SK-N-SH treated with all-trans-retinoic acid at 6 μM for 48 hours (cell line): ENCODE measurements around the gene SLC2A13.

ENCODE experiments used
- ATAC-seq: fragments of 200-7000 bp; cut with Tn5 transposase; 3 replicates; pipeline ENCODE4 v1.9.1; 2020; ENCODE audit warnings: mild to moderate bottlenecking, moderate library complexity
- ARNTL ChIP-seq: fragments of 450-650 bp; formaldehyde crosslinking; IDR thresholded peaks from 2 replicates; pipeline ENCODE4 v1.5.0; 2020; ENCODE audit warnings: low read depth, mild to moderate bottlenecking, moderate library complexity, borderline replicate concordance
- BACH2 ChIP-seq: fragments of 250-450 bp; sonication (Bioruptor Pico); IDR thresholded peaks from 2 replicates; pipeline ENCODE4 v1.9.0; 2021; ENCODE audit warnings: mild to moderate bottlenecking, borderline replicate concordance
- CSDC2 ChIP-seq: fragments of 250-450 bp; sonication (Bioruptor Pico); IDR thresholded peaks from 2 replicates; pipeline ENCODE4 v1.5.0; 2020; ENCODE audit warnings: mild to moderate bottlenecking, moderate library complexity
- ESRRG ChIP-seq: fragments of 250-450 bp; sonication (Bioruptor Pico); IDR thresholded peaks from 2 replicates; pipeline ENCODE4 v1.6.1; 2021; ENCODE audit warnings: mild to moderate bottlenecking
- GLIS3 ChIP-seq: fragments of 250-450 bp; sonication (Bioruptor Pico); IDR thresholded peaks from 2 replicates; pipeline ENCODE4 v1.5.0; 2020; ENCODE audit warnings: mild to moderate bottlenecking, moderate library complexity
- ISL1 ChIP-seq: fragments of 250-450 bp; sonication (Bioruptor Pico); IDR thresholded peaks from 2 replicates; pipeline ENCODE4 v2.1.2; 2022; ENCODE audit warnings: mild to moderate bottlenecking, moderate library complexity
- OSR1 ChIP-seq: fragments of 250-450 bp; sonication (Bioruptor Pico); IDR thresholded peaks from 2 replicates; pipeline ENCODE4 v1.8.0; 2022; ENCODE audit warnings: moderate library complexity, mild to moderate bottlenecking, inconsistent platforms
- PATZ1 ChIP-seq: fragments of 250-450 bp; sonication (Bioruptor Pico); IDR thresholded peaks from 2 replicates; pipeline ENCODE4 v1.8.0; 2020; ENCODE audit warnings: mild to moderate bottlenecking, moderate library complexity, borderline replicate concordance
- POU6F1 ChIP-seq: fragments of 250-450 bp; sonication (Bioruptor Pico); IDR thresholded peaks from 2 replicates; pipeline ENCODE4 v1.8.0; 2021; ENCODE audit warnings: low read depth, mild to moderate bottlenecking, moderate library complexity, borderline replicate concordance
- PPARA ChIP-seq: fragments of 250-450 bp; sonication (Bioruptor Pico); IDR thresholded peaks from 2 replicates; pipeline ENCODE4 v1.5.0; 2020; ENCODE audit warnings: mild to moderate bottlenecking, borderline replicate concordance
- RARB ChIP-seq: fragments of 250-450 bp; sonication (Bioruptor Pico); IDR thresholded peaks from 2 replicates; pipeline ENCODE4 v1.8.0; 2021; ENCODE audit warnings: mild to moderate bottlenecking, moderate library complexity
- SNAI2 ChIP-seq: fragments of 250-450 bp; sonication (Bioruptor Pico); IDR thresholded peaks from 2 replicates; pipeline ENCODE4 v1.5.0; 2020; ENCODE audit warnings: mild to moderate bottlenecking, moderate library complexity
- TOX ChIP-seq: fragments of 250-450 bp; sonication (Bioruptor Pico); IDR thresholded peaks from 2 replicates; pipeline ENCODE4 v1.8.0; 2021; ENCODE audit warnings: mild to moderate bottlenecking, moderate library complexity, borderline replicate concordance
- TSHZ2 ChIP-seq: fragments of 250-450 bp; sonication (Bioruptor Pico); IDR thresholded peaks from 2 replicates; pipeline ENCODE4 v1.5.0; 2020; ENCODE audit warnings: mild to moderate bottlenecking, moderate library complexity
- ZC3H10 ChIP-seq: fragments of 250-450 bp; sonication (Bioruptor Pico); IDR thresholded peaks from 2 replicates; pipeline ENCODE4 v1.5.1; 2021; ENCODE audit warnings: mild to moderate bottlenecking, moderate library complexity
- ZFP30 ChIP-seq: fragments of 450-650 bp; formaldehyde crosslinking; IDR thresholded peaks from 2 replicates; pipeline ENCODE4 v1.5.0; 2022; ENCODE audit warnings: mild to moderate bottlenecking, moderate library complexity
- ZNF565 ChIP-seq: fragments of 450-650 bp; formaldehyde crosslinking; conservative IDR thresholded peaks from 2 replicates; pipeline ENCODE4 v1.5.0; 2020; ENCODE audit warnings: low read depth, mild to moderate bottlenecking, moderate library complexity
- ZNF70 ChIP-seq: fragments of 450-650 bp; formaldehyde crosslinking; IDR thresholded peaks from 2 replicates; pipeline ENCODE4 v1.5.0; 2020; ENCODE audit warnings: mild to moderate bottlenecking, moderate library complexity
- ZNF8 ChIP-seq: fragments of 450-650 bp; formaldehyde crosslinking; IDR thresholded peaks from 2 replicates; pipeline ENCODE4 v1.5.0; 2020; ENCODE audit warnings: mild to moderate bottlenecking, moderate library complexity
- TF ChIP-seq, protein P1 (sequence below): fragments of 250-450 bp; sonication (Bioruptor Pico); IDR thresholded peaks from 2 replicates; pipeline ENCODE4 v1.5.1; 2021; ENCODE audit warnings: mild to moderate bottlenecking, moderate library complexity

SLC2A13 gene

DNA sequence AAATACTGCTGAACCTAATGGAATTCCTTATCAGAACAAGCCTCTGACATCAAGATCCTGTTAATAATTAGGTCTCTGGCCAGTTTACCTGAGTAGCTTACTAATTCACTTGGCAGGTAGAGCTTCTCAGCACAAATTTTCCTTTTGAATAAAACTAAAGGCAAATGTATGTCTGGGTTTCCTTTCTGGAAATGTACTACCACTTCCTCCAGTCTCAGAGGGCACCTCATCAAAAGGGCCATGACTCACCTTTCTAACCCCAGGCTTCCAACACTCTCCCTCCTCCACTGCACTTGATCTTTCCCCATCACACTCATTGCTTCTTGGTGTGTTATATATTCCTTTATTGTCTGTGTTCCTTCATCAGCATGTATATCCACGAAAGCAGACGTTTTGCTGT, 90.5 kb downstream of the SLC2A13 start:
- no peak for TF ChIP-seq CSDC2 (CRISPR knock-in tag)
- no peak for TF ChIP-seq PATZ1 (CRISPR knock-in tag)
- TF ChIP-seq POU6F1, result no peak
- TF ChIP-seq ISL1 (CRISPR knock-in tag), result no peak
- TF ChIP-seq BACH2, result no peak
- no peak for TF ChIP-seq ZNF70
- TF ChIP-seq RARB (CRISPR knock-in tag), result no peak
- no peak for TF ChIP-seq OSR1 (CRISPR knock-in tag)
- TF ChIP-seq ESRRG, result no peak
- TF ChIP-seq ZC3H10, result no peak
- no peak for TF ChIP-seq ZFP30
- no peak for TF ChIP-seq TOX
- TF ChIP-seq SNAI2, result no peak
- TF ChIP-seq GLIS3 (CRISPR knock-in tag), result no peak
- no peak for TF ChIP-seq PPARA (CRISPR knock-in tag)
- TF ChIP-seq ZNF8 (CRISPR knock-in tag), result no peak
- no peak for TF ChIP-seq TSHZ2 (CRISPR knock-in tag)
- TF ChIP-seq, protein P1, sequence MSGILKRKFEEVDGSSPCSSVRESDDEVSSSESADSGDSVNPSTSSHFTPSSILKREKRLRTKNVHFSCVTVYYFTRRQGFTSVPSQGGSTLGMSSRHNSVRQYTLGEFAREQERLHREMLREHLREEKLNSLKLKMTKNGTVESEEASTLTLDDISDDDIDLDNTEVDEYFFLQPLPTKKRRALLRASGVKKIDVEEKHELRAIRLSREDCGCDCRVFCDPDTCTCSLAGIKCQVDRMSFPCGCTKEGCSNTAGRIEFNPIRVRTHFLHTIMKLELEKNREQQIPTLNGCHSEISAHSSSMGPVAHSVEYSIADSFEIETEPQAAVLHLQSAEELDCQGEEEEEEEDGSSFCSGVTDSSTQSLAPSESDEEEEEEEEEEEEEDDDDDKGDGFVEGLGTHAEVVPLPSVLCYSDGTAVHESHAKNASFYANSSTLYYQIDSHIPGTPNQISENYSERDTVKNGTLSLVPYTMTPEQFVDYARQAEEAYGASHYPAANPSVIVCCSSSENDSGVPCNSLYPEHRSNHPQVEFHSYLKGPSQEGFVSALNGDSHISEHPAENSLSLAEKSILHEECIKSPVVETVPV (CRISPR knock-in tag), result no peak
- no peak for TF ChIP-seq ARNTL (CRISPR knock-in tag)
- no peak for ATAC-seq

- TF ChIP-seq PATZ1 (CRISPR knock-in tag), result no peak
- no peak for TF ChIP-seq POU6F1
- TF ChIP-seq ZNF8 (CRISPR knock-in tag), result no peak
- TF ChIP-seq BACH2, result no peak
- no peak for TF ChIP-seq CSDC2 (CRISPR knock-in tag)
- no peak for TF ChIP-seq ESRRG
- no peak for TF ChIP-seq SNAI2
- TF ChIP-seq ISL1 (CRISPR knock-in tag), result no peak
- TF ChIP-seq TSHZ2 (CRISPR knock-in tag), result no peak
- TF ChIP-seq ZFP30, result no peak
- no peak for TF ChIP-seq ZNF565 (CRISPR knock-in tag)
- no peak for TF ChIP-seq ZC3H10
- TF ChIP-seq, all 23 proteins: peak for 0
- ATAC-seq, result no peak
These were observed 92.0 kb downstream of the SLC2A13 start for GRCh38 chr12:40013847-40014246.
